MM.1S (cell line): Measurements from ENCODE around the gene CFAP74.

Experiments
- DNase-seq: peaks from one replicate; pipeline ENCODE4 v3.0.0-alpha.2; 2015
- H2AFZ ChIP-seq: fragments of 300-600 bp; sonication (generic); 2 replicates; pipeline ENCODE4 v1.6.0; 2016; ENCODE audit warnings: antibody characterized with exemption, low read length
- H3F3A ChIP-seq: fragments of 300-600 bp; sonication (generic); 2 replicates; pipeline ENCODE4 v1.6.1; 2016; ENCODE audit warnings: mild to moderate bottlenecking, antibody characterized with exemption, low read length, moderate library complexity, mixed read lengths; ENCODE audit not compliant: insufficient read depth
- H3K27ac ChIP-seq: fragments of 300-600 bp; sonication (generic); 2 replicates; pipeline ENCODE4 v1.5.1; 2016; ENCODE audit warnings: mild to moderate bottlenecking, low read length
- H3K27me3 ChIP-seq: fragments of 300-600 bp; sonication (generic); replicated peaks from 2 replicates; pipeline ENCODE4 v1.6.0; 2016; ENCODE audit warnings: low read length; ENCODE audit not compliant: insufficient read depth
- H3K36me3 ChIP-seq: fragments of 300-600 bp; sonication (generic); replicated peaks from 2 replicates; pipeline ENCODE4 v1.6.1; 2016; ENCODE audit warnings: mild to moderate bottlenecking, low read length, mixed read lengths; ENCODE audit not compliant: insufficient read depth
- H3K4me1 ChIP-seq: fragments of 300-600 bp; sonication (generic); 2 replicates; pipeline ENCODE4 v1.6.1; 2016; ENCODE audit warnings: low read length, mixed read lengths
- H3K4me2 ChIP-seq: fragments of 300-600 bp; sonication (generic); 2 replicates; pipeline ENCODE4 v1.6.0; 2016; ENCODE audit warnings: low read depth, low read length
- H3K4me3 ChIP-seq: fragments of 300-600 bp; sonication (generic); 2 replicates; pipeline ENCODE4 v1.5.1; 2016; ENCODE audit warnings: low read length, mixed read lengths
- H3K79me2 ChIP-seq: fragments of 300-600 bp; sonication (generic); 2 replicates; pipeline ENCODE4 v1.6.1; 2016; ENCODE audit warnings: mixed run types, low read length, mixed read lengths
- H3K9ac ChIP-seq: fragments of 300-600 bp; sonication (generic); 2 replicates; pipeline ENCODE4 v1.6.1; 2016; ENCODE audit warnings: low read length, mixed read lengths
- H3K9me2 ChIP-seq: fragments of 300-600 bp; sonication (generic); replicated peaks from 2 replicates; pipeline ENCODE4 v1.6.1; 2016; ENCODE audit warnings: mild to moderate bottlenecking, low read length, mixed read lengths; ENCODE audit not compliant: insufficient read depth
- H3K9me3 ChIP-seq: fragments of 300-600 bp; sonication (generic); replicated peaks from 2 replicates; pipeline ENCODE4 v1.6.1; 2016; ENCODE audit warnings: mild to moderate bottlenecking, low read length, mixed read lengths; ENCODE audit not compliant: insufficient read depth
- H4K20me1 ChIP-seq: fragments of 300-600 bp; sonication (generic); 2 replicates; pipeline ENCODE4 v1.6.1; 2016; ENCODE audit warnings: mild to moderate bottlenecking, low read length, moderate library complexity, mixed read lengths; ENCODE audit not compliant: insufficient read depth
- EZH2 ChIP-seq: fragments of 300-600 bp; sonication (generic); optimal IDR thresholded peaks from 2 replicates; pipeline ENCODE3; 2017; ENCODE audit warnings: low read depth, mild to moderate bottlenecking, antibody characterized with exemption, low read length, mixed read lengths
- EZH2phosphoT487 ChIP-seq: fragments of 300-600 bp; sonication (generic); IDR thresholded peaks from 2 replicates; pipeline ENCODE4 v1.6.1; 2018; ENCODE audit warnings: antibody characterized with exemption, low read length
- TF ChIP-seq, protein P1 (sequence below): fragments of 300-600 bp; sonication (generic); IDR thresholded peaks from 2 replicates; pipeline ENCODE4 v1.5.1; 2016; ENCODE audit warnings: antibody characterized with exemption, low read length, mixed read lengths

The CFAP74 gene

DNA sequence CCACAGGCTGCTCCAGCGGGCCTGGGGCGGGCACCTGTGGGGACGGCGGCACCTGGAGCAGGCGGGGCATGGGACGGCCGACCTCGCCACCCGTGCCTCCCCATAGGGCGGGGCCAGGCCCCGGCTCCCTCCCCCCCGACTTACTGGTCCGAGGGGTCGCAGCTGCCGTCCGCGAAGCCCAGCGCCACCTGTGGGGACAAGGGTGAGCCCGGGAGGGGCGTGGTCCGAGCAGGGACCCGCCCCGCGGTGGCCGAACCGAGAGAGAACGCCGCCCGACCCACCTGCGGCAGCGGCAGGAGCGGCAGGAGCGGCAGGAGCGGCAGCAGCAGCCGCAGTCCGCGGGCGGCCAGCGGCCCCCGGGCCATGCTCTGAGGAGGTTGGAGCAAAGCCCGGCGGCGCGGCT, 84.7 kb downstream of the CFAP74 start, which contains the start of gene TMEM52:
Gene TMEM52 (minus strand): TSS at position 379 of the 403 bp plus-strand sequence. CDS start 14 bp downstream, at position 365.
- no peaks in the 10 kb centered on the region for H3K9me2 ChIP-seq
- peak within 1 kb of the TSS; percentile 69 for H3K4me3 ChIP-seq
- no peaks in the 10 kb centered on the region for H3K79me2 ChIP-seq
- no peak for TF ChIP-seq EZH2
- TF ChIP-seq, protein P1, sequence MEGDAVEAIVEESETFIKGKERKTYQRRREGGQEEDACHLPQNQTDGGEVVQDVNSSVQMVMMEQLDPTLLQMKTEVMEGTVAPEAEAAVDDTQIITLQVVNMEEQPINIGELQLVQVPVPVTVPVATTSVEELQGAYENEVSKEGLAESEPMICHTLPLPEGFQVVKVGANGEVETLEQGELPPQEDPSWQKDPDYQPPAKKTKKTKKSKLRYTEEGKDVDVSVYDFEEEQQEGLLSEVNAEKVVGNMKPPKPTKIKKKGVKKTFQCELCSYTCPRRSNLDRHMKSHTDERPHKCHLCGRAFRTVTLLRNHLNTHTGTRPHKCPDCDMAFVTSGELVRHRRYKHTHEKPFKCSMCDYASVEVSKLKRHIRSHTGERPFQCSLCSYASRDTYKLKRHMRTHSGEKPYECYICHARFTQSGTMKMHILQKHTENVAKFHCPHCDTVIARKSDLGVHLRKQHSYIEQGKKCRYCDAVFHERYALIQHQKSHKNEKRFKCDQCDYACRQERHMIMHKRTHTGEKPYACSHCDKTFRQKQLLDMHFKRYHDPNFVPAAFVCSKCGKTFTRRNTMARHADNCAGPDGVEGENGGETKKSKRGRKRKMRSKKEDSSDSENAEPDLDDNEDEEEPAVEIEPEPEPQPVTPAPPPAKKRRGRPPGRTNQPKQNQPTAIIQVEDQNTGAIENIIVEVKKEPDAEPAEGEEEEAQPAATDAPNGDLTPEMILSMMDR: 0 out of 2 replicates have a peak, but pooled peaks have one; percentile 14
- no peaks in the 10 kb centered on the region for H4K20me1 ChIP-seq
- peak within 1 kb of the TSS; percentile 37; the same call in 1 of the 2 replicates for H3K27ac ChIP-seq
- peak within 1 kb of the TSS; percentile 98 for H3K4me2 ChIP-seq
- H3K36me3 ChIP-seq: no peaks in the 10 kb centered on the region
- H3K4me1 ChIP-seq: peaks cover 10% of the 10 kb centered on the region
- no peaks in the 10 kb centered on the region for H3F3A ChIP-seq
- H3K9ac ChIP-seq: peak within 1 kb of the TSS; percentile 54; the same call in 1 of the 2 replicates
- H3K27me3 ChIP-seq: peaks cover 30% of the 10 kb centered on the region
- H3K9me3 ChIP-seq: no peaks in the 10 kb centered on the region
- DNase-seq: no peak
- H2AFZ ChIP-seq: peak within 1 kb of the TSS; percentile 92

DNA sequence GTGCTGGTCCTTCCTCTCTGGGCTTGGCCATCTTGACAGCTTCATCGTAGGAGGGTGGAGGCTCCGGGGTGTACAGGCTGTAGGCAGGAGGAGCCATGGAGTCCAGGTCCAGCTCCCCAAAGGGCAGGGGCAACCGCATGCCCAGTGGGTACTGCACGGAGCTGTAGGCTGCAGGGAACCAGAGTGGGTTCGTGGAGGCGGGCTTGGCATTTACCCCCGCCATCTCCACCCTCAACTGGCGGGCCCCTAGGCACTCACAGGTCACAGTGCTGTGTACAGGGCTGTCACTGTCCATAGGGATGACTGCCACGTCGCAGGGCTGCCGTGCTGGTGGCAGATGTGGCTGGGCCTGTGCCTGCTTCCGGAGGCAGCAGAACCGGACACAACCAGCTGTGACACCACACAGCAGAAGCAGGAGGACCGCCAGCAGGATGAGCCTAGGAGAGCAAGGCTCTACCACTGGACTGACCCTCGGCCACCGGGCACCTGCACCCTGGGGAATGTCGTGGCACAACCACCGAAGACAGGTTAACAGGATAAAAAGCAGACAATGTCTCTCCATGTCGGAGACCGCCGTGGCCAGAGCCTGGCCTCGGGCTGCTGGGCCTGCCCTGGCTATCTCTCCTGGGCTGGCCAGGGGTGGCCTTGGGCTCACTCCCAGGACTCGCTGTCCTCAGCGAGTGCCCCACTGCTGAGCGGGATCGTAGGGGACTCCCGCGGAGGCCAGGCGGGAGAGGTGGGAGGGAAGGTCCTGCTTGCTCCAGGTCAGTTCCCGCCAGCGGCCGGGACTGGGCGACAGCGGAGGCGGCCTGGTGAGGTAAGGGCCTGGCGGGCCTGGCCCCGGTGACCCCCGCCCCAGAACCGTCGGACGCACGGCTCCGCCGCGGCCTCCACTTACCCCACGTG, 85.3 kb downstream of the CFAP74 start:
- H3K4me1 ChIP-seq: peaks cover 10% of the 10 kb centered on the region
- H3K79me2 ChIP-seq: no peaks in the 10 kb centered on the region
- H3K36me3 ChIP-seq: no peaks in the 10 kb centered on the region
- peak overlapping the region; percentile 54; the same call in 1 of the 2 replicates for H3K9ac ChIP-seq
- no peaks in the 10 kb centered on the region for H3K9me2 ChIP-seq
- H4K20me1 ChIP-seq: no peaks in the 10 kb centered on the region
- peaks cover 25% of the 10 kb centered on the region for H3K27me3 ChIP-seq
- H3K9me3 ChIP-seq: no peaks in the 10 kb centered on the region
- DNase-seq: no peak
- peak overlapping the region; percentile 98 for H3K4me2 ChIP-seq
- peak overlapping the region; percentile 37; the same call in 1 of the 2 replicates for H3K27ac ChIP-seq
- H2AFZ ChIP-seq: peak overlapping the region; percentile 92
- H3F3A ChIP-seq: no peaks in the 10 kb centered on the region
- H3K4me3 ChIP-seq: peak overlapping the region; percentile 69
- no peak for TF ChIP-seq EZH2
- TF ChIP-seq, protein P1: no peak

GRCh38 chr1:1917304-1917976, 86.1 kb downstream of the CFAP74 start:
- H3F3A ChIP-seq: no peaks in the 10 kb centered on the region
- H3K4me2 ChIP-seq: no peak overlapping the region
- H3K4me1 ChIP-seq: peaks cover 10% of the 10 kb centered on the region
- H4K20me1 ChIP-seq: no peaks in the 10 kb centered on the region
- no peak overlapping the region for H2AFZ ChIP-seq
- H3K36me3 ChIP-seq: no peaks in the 10 kb centered on the region
- TF ChIP-seq, protein P1: no peak
- TF ChIP-seq EZH2phosphoT487: no peak
- no peak for TF ChIP-seq EZH2
- no peak overlapping the region for H3K4me3 ChIP-seq
- DNase-seq: no peak
- no peak overlapping the region for H3K27ac ChIP-seq
- no peaks in the 10 kb centered on the region for H3K9me3 ChIP-seq
- H3K27me3 ChIP-seq: peaks cover 17% of the 10 kb centered on the region
- no peak overlapping the region for H3K9ac ChIP-seq
- H3K9me2 ChIP-seq: no peaks in the 10 kb centered on the region
- H3K79me2 ChIP-seq: no peaks in the 10 kb centered on the region
